Keratinocyte (primary cell): Measurements from ENCODE around the gene GSAP. TPM values are rescaled to one million over a fixed set of nuclear protein-coding genes. Genes with fewer than 3 reads are reported as not detected.
A peak's percentile ranks its signal among the peaks of the same experiment; 100 is the strongest.

Experiments used
- DNase-seq: peaks from one replicate; pipeline ENCODE4 v3.0.0-alpha.2; 2011; ENCODE audit warnings: low read depth, missing footprints, low spot score
- FAIRE-seq: peaks from 2 replicates; lab custom pipeline; 2011; peaks lifted over from hg19 to GRCh38; lab: Jason Lieb, UNC
- H2AFZ ChIP-seq: 2 replicates; pipeline ENCODE4 v1.6.0; 2012; ENCODE audit warnings: low read length, control low read depth, inconsistent platforms; ENCODE audit not compliant: control insufficient read depth
- H3K27ac ChIP-seq: 2 replicates; pipeline ENCODE4 v1.5.1; 2011; ENCODE audit warnings: low read length; ENCODE audit not compliant: control insufficient read depth, insufficient read depth
- H3K27me3 ChIP-seq: 3 replicates; pipeline ENCODE4 v1.6.0; 2011; ENCODE audit warnings: low read length; ENCODE audit not compliant: control insufficient read depth, insufficient read depth; ENCODE audit errors: extremely low read depth
- H3K36me3 ChIP-seq, 2 experiments: 2 replicates in 1 of 2; 3 replicates in 1 of 2; pipeline ENCODE4 v1.5.1; 2011; ENCODE audit warnings: low read length in 2 of 2, mild to moderate bottlenecking in 1 of 2; ENCODE audit not compliant: control insufficient read depth in 2 of 2, insufficient read depth in 2 of 2; ENCODE audit errors: extremely low read depth in 1 of 2
- H3K4me1 ChIP-seq: 3 replicates; pipeline ENCODE4 v1.5.1; 2011; ENCODE audit warnings: low read length; ENCODE audit not compliant: control insufficient read depth, insufficient read depth; ENCODE audit errors: extremely low read depth
- H3K4me2 ChIP-seq: 3 replicates; pipeline ENCODE4 v1.6.0; 2011; ENCODE audit warnings: low read depth, low read length; ENCODE audit not compliant: control insufficient read depth, insufficient read depth; ENCODE audit errors: extremely low read depth
- H3K4me3 ChIP-seq, 3 experiments: fragments of 200-600 bp in 1 of 3; sonication (generic) in 1 of 3; 2 replicates in 2 of 3; 3 replicates in 1 of 3; pipeline ENCODE4 v1.5.1; 2011 to 2016; ENCODE audit warnings: low read length in 3 of 3, mild to moderate bottlenecking in 3 of 3, control low read depth in 2 of 3, inconsistent platforms in 1 of 3, low read depth in 1 of 3, mixed read lengths in 1 of 3, mixed run types in 1 of 3, moderate library complexity in 1 of 3; ENCODE audit not compliant: control insufficient read depth in 2 of 3, insufficient read depth in 2 of 3; ENCODE audit errors: extremely low read depth in 1 of 3
- H3K79me2 ChIP-seq: 2 replicates; pipeline ENCODE4 v1.6.0; 2012; ENCODE audit warnings: low read length; ENCODE audit not compliant: control insufficient read depth, insufficient read depth
- H3K9ac ChIP-seq: 3 replicates; pipeline ENCODE4 v1.6.0; 2011; ENCODE audit warnings: low read length; ENCODE audit not compliant: control insufficient read depth, insufficient read depth; ENCODE audit errors: extremely low read depth
- H3K9me1 ChIP-seq: 3 replicates; pipeline ENCODE4 v1.6.0; 2011; ENCODE audit warnings: low read length; ENCODE audit not compliant: control insufficient read depth, insufficient read depth; ENCODE audit errors: extremely low read depth
- H3K9me3 ChIP-seq: 2 replicates; pipeline ENCODE4 v1.5.1; 2012; ENCODE audit warnings: low read depth, low read length; ENCODE audit not compliant: control insufficient read depth
- H4K20me1 ChIP-seq: 3 replicates; pipeline ENCODE4 v1.6.0; 2011; ENCODE audit warnings: low read length; ENCODE audit not compliant: control insufficient read depth, insufficient read depth; ENCODE audit errors: extremely low read depth
- CTCF ChIP-seq, 3 experiments: IDR thresholded peaks in 1 of 3; conservative IDR thresholded peaks in 1 of 3; optimal IDR thresholded peaks in 1 of 3; 2 replicates in 2 of 3; 3 replicates in 1 of 3; pipeline versions ENCODE3 to v1.5.1; 2011; ENCODE audit warnings: low read length in 3 of 3, mild to moderate bottlenecking in 3 of 3, moderate library complexity in 2 of 3, control low read depth in 1 of 3, inconsistent platforms in 1 of 3; ENCODE audit not compliant: insufficient read depth in 2 of 3; ENCODE audit errors: extremely low read depth in 1 of 3
- EZH2 ChIP-seq: IDR thresholded peaks from one replicate; pipeline ENCODE4 v1.6.1; 2012; ENCODE audit warnings: inconsistent platforms, mild to moderate bottlenecking, low read length, moderate library complexity
- dilution Hi-C: fragments of 300-500 bp; cut with MboI; formaldehyde crosslinking; loops from one replicate; pipeline ENCODE4 v1.7.0; 2020; ENCODE audit warnings: low sequenced_read_pairs; ENCODE audit not compliant: extremely low pct_ligation_motif_present
- polyA plus RNA-seq, 5 experiments: library from polyadenylated mRNA; depleted of rRNA in 3 of 5; stranded (reverse) in 3 of 5; stranded (forward) in 1 of 5; unstranded in 1 of 5; fragments of >200 nt; gene quantifications; 1 replicate in 1 of 5; 2 replicates in 3 of 5; 3 replicates in 1 of 5; pipeline versions ENCODE4 v1.2.1 to v1.2.3, GENCODE V29; 2011 to 2012; ENCODE audit warnings: missing spikeins in 2 of 5, low read depth in 1 of 5, low replicate concordance in 1 of 5

Gene GSAP
- polyA plus RNA-seq, 1 donor (not counting 4 experiments of a cell fraction or from before 2014, with no cell fraction given): 5.4 TPM

DNA sequence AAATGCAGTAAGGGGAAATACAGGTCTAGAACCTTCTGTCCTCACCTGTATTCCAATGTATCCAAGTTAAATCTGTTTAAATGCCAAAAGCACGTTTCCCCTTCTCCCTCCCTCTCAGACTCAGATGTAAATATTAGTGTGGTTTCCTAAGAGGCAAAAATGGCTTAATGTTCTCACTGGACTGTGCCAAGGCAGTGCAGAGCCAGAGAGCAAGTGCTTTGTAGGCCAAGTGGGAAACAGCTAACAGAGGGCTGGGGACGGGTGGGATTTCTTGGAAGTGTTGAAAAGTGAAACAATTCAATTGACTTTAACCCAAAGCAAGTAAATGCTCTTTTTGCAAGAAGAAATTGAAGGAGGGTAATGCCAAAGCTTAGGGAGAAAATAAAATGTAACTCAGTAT is 103.1 kb downstream of the GSAP start:
- H3K36me3 ChIP-seq: no peaks in the 10 kb centered on the region
- no peak for DNase-seq

DNA sequence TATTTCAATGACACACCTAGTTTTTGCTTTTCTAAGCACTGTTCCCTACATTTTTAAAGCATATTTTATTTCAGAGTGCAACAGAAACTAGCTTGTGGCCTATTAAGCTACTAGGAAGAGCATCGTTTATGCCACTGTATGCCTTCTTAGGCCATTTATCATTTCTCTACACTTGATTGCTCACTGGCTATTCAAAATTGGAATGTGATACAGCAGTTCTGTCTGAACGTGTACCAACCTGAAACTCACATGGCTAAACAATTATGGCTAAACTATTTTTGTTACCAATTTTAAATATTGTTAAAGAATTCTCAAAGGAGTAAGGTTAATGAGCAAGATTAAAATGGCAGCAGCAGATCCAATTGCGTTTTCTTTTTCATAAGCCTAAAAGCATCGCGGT is 105.2 kb downstream of the GSAP start:
- H3K9ac ChIP-seq: no peak overlapping the region
- H3K27me3 ChIP-seq: no peaks in the 10 kb centered on the region
- H3K79me2 ChIP-seq: no peaks in the 10 kb centered on the region
- H3K4me2 ChIP-seq: peak overlapping the region; percentile 5
- no peaks in the 10 kb centered on the region for H3K36me3 ChIP-seq
- no peaks in the 10 kb centered on the region for H4K20me1 ChIP-seq
- no peak overlapping the region for H3K27ac ChIP-seq
- no peaks in the 10 kb centered on the region for H3K9me3 ChIP-seq
- H3K4me3 ChIP-seq: no peak overlapping the region
- no peak overlapping the region for H2AFZ ChIP-seq
- FAIRE-seq (peak; percentile 52), DNase-seq (no peak)
- dilution Hi-C loops: no loop called here
- no peaks in the 10 kb centered on the region for H3K9me1 ChIP-seq
- H3K4me1 ChIP-seq: peaks cover 29% of the 10 kb centered on the region
- TF ChIP-seq EZH2 (no peak), CTCF (optimal IDR thresholded peaks at IDR 0.05 in 1 of 3, IDR thresholded peaks at IDR 0.05 in 1 of 3, conservative IDR thresholded peaks at IDR 0.05 in 1 of 3; ENCODE audit: extremely low read depth in 1 of 3, insufficient read depth in 2 of 3, low read length in 3 of 3) (no peak)

More for the DNA sequence above, 103.1 kb downstream of the GSAP start:
- peaks cover 29% of the 10 kb centered on the region for H3K4me1 ChIP-seq
- H3K27ac ChIP-seq: no peak overlapping the region
- dilution Hi-C loops: no loop called here
- no peaks in the 10 kb centered on the region for H3K9me3 ChIP-seq
- no peaks in the 10 kb centered on the region for H4K20me1 ChIP-seq
- no peak overlapping the region for H2AFZ ChIP-seq
- H3K27me3 ChIP-seq: no peaks in the 10 kb centered on the region
- no peak overlapping the region for H3K4me3 ChIP-seq
- H3K4me2 ChIP-seq: no peak overlapping the region
- H3K9me1 ChIP-seq: no peaks in the 10 kb centered on the region
- FAIRE-seq: no peak
- no peaks in the 10 kb centered on the region for H3K79me2 ChIP-seq
- TF ChIP-seq EZH2 (no peak), CTCF (optimal IDR thresholded peaks at IDR 0.05 in 1 of 3, IDR thresholded peaks at IDR 0.05 in 1 of 3, conservative IDR thresholded peaks at IDR 0.05 in 1 of 3; ENCODE audit: extremely low read depth in 1 of 3, insufficient read depth in 2 of 3, low read length in 3 of 3) (no peak)
- H3K9ac ChIP-seq: no peak overlapping the region
